Thyroid gland (tissue), 4 donors: ENCODE measurements around the gene AHRR.
"Not testable (repeated sequence)": the region's sequence is repeated elsewhere in the genome, so short reads cannot be mapped to it uniquely, and the experiment has no call there.

ENCODE experiments used
- POLR2A ChIP-seq, 2 donors: fragments of 450-650 bp; IDR thresholded peaks; one replicate each; pipeline ENCODE4 v1.6.1; 2017; ENCODE audit warnings: antibody characterized with exemption in 2 of 2, mild to moderate bottlenecking in 2 of 2, moderate library complexity in 1 of 2
- TF ChIP-seq, protein P1 (sequence below), 6 experiments: fragments of 200-600 bp in 3 of 6; fragments of 450-650 bp in 3 of 6; sonication (generic) in 3 of 6; IDR thresholded peaks; one replicate each; pipeline ENCODE4 v1.5.1; 2016 to 2019; ENCODE audit warnings: antibody characterized with exemption in 6 of 6, mild to moderate bottlenecking in 2 of 6, inconsistent platforms in 1 of 6, moderate library complexity in 1 of 6

DNA sequence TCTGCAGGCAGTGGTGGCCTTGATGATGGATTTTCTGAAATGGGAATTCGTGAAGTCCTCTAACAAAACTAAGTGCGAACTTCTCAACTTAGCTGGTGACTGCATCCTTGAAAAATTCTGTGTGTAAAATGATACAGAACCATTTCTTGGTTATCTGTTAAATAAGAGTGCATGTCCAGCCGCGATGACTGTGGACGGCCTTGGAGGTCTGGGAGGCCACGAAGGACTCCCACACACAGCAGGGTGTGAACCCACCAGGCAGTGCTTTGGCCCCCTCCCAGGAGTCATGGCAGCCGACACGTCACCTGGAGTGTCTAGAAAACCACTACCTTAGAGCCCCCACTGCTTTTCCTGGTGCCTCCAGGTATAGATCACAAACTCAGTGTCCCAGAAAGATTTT lies 17.8 kb upstream of the AHRR start:
- TF ChIP-seq, protein P1, sequence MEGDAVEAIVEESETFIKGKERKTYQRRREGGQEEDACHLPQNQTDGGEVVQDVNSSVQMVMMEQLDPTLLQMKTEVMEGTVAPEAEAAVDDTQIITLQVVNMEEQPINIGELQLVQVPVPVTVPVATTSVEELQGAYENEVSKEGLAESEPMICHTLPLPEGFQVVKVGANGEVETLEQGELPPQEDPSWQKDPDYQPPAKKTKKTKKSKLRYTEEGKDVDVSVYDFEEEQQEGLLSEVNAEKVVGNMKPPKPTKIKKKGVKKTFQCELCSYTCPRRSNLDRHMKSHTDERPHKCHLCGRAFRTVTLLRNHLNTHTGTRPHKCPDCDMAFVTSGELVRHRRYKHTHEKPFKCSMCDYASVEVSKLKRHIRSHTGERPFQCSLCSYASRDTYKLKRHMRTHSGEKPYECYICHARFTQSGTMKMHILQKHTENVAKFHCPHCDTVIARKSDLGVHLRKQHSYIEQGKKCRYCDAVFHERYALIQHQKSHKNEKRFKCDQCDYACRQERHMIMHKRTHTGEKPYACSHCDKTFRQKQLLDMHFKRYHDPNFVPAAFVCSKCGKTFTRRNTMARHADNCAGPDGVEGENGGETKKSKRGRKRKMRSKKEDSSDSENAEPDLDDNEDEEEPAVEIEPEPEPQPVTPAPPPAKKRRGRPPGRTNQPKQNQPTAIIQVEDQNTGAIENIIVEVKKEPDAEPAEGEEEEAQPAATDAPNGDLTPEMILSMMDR (IDR thresholded peaks at IDR 0.05) = not testable (repeated sequence)
- TF ChIP-seq POLR2A (IDR thresholded peaks at IDR 0.05) = not testable (repeated sequence)
